ENCODE measurements around the gene NEURL4.

- no peak for TF ChIP-seq EZH2 (IDR thresholded peaks at IDR 0.05; ENCODE audit: borderline replicate concordance, low read depth, low read length, severe bottlenecking)
- no peak for TF ChIP-seq CTCF (IDR thresholded peaks at IDR 0.05; ENCODE audit: borderline replicate concordance, extremely low read depth, low read length, poor library complexity, severe bottlenecking)
These were observed 35.1 kb downstream of the NEURL4 start for GRCh38 chr17:7293816-7294613.

All from DND-41 (cell line).